Tibial nerve (tissue), 4 donors: ENCODE measurements around the gene ACE2. TPM values are rescaled to one million over a fixed set of nuclear protein-coding genes. Genes with fewer than 3 reads are reported as not detected.

ENCODE experiments used
- DNase-seq, 2 donors: peaks; one replicate each; pipeline ENCODE4 v3.0.0-alpha.2; 2019; ENCODE audit warnings: low spot score in 2 of 2
- H3K27ac ChIP-seq, 4 donors: fragments of 200-600 bp; sonication (generic) in 3 of 4; one replicate each; pipeline ENCODE4 v1.5.1; 2017 to 2019; ENCODE audit warnings: mild to moderate bottlenecking in 1 of 4
- H3K27me3 ChIP-seq, 2 donors: fragments of 200-600 bp; sonication (generic) in 1 of 2; one replicate each; pipeline versions ENCODE4 v1.5.1 to v1.6.0; 2017 to 2019
- H3K36me3 ChIP-seq, 3 donors: fragments of 200-600 bp; sonication (generic); one replicate each; pipeline ENCODE4 v1.5.1; 2018 to 2019
- H3K4me1 ChIP-seq, 4 donors: fragments of 200-600 bp; sonication (generic) in 3 of 4; one replicate each; pipeline ENCODE4 v1.5.1; 2017 to 2019
- H3K4me3 ChIP-seq, 4 donors: fragments of 200-600 bp; sonication (generic) in 3 of 4; one replicate each; pipeline ENCODE4 v1.5.1; 2017 to 2019; ENCODE audit warnings: mild to moderate bottlenecking in 1 of 4, moderate library complexity in 1 of 4
- H3K9me3 ChIP-seq, 4 donors: fragments of 200-600 bp; sonication (generic) in 3 of 4; one replicate each; pipeline ENCODE4 v1.5.1; 2017 to 2019
- EP300 ChIP-seq, 2 donors: sonication (generic); formaldehyde crosslinking; IDR thresholded peaks; one replicate each; pipeline ENCODE4 v1.6.1; 2017; ENCODE audit warnings: antibody characterized with exemption in 2 of 2, mild to moderate bottlenecking in 1 of 2
- POLR2A ChIP-seq, 2 donors: fragments of 450-650 bp; IDR thresholded peaks; one replicate each; pipeline ENCODE4 v1.6.1; 2017; ENCODE audit warnings: antibody characterized with exemption in 2 of 2, mild to moderate bottlenecking in 2 of 2, moderate library complexity in 2 of 2
- WGBS, 2 donors: methylation state at CpG; one replicate each; pipeline ENCODE4 v1.1.5; 2018; 5-methylcytosine and 5-hydroxymethylcytosine counted together
- total RNA-seq, 4 donors: library from RNA; depleted of rRNA; stranded (reverse); fragments of >200 nt; gene quantifications; one replicate each; pipeline ENCODE4 v1.1.0, GENCODE V29; 2016
- TF ChIP-seq, protein P1 (sequence below), 5 experiments: fragments of 200-600 bp in 3 of 5; fragments of 450-650 bp in 2 of 5; sonication (generic) in 3 of 5; IDR thresholded peaks; one replicate each; pipeline ENCODE4 v1.5.1; 2016 to 2019; ENCODE audit warnings: antibody characterized with exemption in 5 of 5, mild to moderate bottlenecking in 3 of 5, moderate library complexity in 2 of 5

The ACE2 gene
- total RNA-seq, 4 donors from 2014 or later, result 0.30 to 1.1 (median 0.92) TPM

DNA sequence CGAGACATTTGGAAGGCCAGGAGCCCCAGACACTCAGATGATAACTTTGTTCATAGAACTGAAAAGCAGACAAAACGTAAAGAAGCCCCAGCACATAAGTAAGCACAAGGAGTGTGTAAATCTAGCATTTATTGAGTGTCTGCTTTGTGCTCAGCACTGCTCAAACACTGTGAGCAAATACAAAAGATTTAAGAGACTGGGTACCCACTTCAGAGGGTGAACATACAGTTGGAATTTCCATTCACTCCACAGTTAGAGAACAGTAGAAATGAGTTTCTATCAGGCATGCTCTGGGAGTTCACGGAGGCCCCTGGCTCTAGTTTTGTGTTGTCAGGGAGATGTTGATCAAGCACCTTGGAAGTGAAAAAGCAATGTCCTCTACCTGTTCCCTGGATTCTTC, 39.8 kb downstream of the ACE2 start:
- no peaks in the 10 kb centered on the region for H3K36me3 ChIP-seq
- TF ChIP-seq, protein P1, sequence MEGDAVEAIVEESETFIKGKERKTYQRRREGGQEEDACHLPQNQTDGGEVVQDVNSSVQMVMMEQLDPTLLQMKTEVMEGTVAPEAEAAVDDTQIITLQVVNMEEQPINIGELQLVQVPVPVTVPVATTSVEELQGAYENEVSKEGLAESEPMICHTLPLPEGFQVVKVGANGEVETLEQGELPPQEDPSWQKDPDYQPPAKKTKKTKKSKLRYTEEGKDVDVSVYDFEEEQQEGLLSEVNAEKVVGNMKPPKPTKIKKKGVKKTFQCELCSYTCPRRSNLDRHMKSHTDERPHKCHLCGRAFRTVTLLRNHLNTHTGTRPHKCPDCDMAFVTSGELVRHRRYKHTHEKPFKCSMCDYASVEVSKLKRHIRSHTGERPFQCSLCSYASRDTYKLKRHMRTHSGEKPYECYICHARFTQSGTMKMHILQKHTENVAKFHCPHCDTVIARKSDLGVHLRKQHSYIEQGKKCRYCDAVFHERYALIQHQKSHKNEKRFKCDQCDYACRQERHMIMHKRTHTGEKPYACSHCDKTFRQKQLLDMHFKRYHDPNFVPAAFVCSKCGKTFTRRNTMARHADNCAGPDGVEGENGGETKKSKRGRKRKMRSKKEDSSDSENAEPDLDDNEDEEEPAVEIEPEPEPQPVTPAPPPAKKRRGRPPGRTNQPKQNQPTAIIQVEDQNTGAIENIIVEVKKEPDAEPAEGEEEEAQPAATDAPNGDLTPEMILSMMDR (IDR thresholded peaks at IDR 0.05), result no peak
- TF ChIP-seq EP300 (IDR thresholded peaks at IDR 0.05) (no peak), POLR2A (IDR thresholded peaks at IDR 0.05) (no peak)
- no peak for DNase-seq
- no peak overlapping the region for H3K4me3 ChIP-seq
- WGBS, 2 donors, result 76 to 91% methylated on average over 3 of the region's 3 CpGs
- H3K27ac ChIP-seq, result no peak overlapping the region
- no peaks in the 10 kb centered on the region for H3K9me3 ChIP-seq
- peaks cover 0 to 10% of the 10 kb centered on the region in 2 donors for H3K27me3 ChIP-seq
- no peaks in the 10 kb centered on the region for H3K4me1 ChIP-seq

DNA sequence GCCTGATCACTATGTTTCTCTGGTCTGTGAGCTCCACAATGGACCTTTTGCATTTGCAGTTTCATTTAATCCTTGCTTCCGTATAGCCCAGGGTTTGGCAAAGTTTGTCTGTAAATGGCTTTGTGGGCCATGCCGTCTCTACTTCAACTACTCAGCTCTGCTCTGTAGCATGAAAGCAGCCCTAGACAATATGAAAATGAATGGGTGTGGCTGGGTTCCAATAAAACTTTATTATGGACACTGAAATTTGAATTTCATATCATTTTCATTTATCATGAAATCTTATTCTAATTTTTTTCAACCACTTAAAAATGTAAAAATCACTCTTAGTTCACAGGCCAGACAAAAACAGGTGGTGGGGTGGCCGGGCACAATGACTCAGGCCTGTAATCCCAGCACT, 41.5 kb downstream of the ACE2 start:
- no peaks in the 10 kb centered on the region for H3K36me3 ChIP-seq
- peaks cover 0 to 11% of the 10 kb centered on the region in 2 donors for H3K27me3 ChIP-seq
- no peaks in the 10 kb centered on the region for H3K9me3 ChIP-seq
- WGBS, 2 donors, result 78 to 94% methylated on average over 3 of the region's 3 CpGs
- DNase-seq, result no peak
- H3K4me1 ChIP-seq, result no peaks in the 10 kb centered on the region
- H3K4me3 ChIP-seq, result no peak overlapping the region
- TF ChIP-seq POLR2A (IDR thresholded peaks at IDR 0.05) (no peak), EP300 (IDR thresholded peaks at IDR 0.05) (no peak)
- TF ChIP-seq, protein P1 (IDR thresholded peaks at IDR 0.05), result no peak
- H3K27ac ChIP-seq, result no peak overlapping the region

- Histone ChIP-seq H3K27me3 (peaks cover 0 to 6% of the 10 kb centered on the region in 2 donors), H3K9me3 (no peaks in the 10 kb centered on the region), H3K4me3 (no peak overlapping the region), H3K36me3 (no peaks in the 10 kb centered on the region), H3K27ac (no peak overlapping the region), H3K4me1 (no peaks in the 10 kb centered on the region)
- 76 to 86% methylated on average over 6 to 8 of the region's 8 CpGs for WGBS, 2 donors
- TF ChIP-seq POLR2A (IDR thresholded peaks at IDR 0.05) (no peak), EP300 (IDR thresholded peaks at IDR 0.05) (no peak)
- TF ChIP-seq, protein P1 (IDR thresholded peaks at IDR 0.05), result no peak
- DNase-seq, result no peak
Observed at GRCh38 chrX:15549189-15550012, 51.4 kb downstream of the ACE2 start.

- no peaks in the 10 kb centered on the region for H3K4me1 ChIP-seq
Observed at GRCh38 chrX:15547356-15547755, 53.4 kb downstream of the ACE2 start.

GRCh38 chrX:15546745-15547144, 54.0 kb downstream of the ACE2 start:
- peaks cover 0 to 11% of the 10 kb centered on the region in 2 donors for H3K27me3 ChIP-seq
- DNase-seq, result no peak
- no peaks in the 10 kb centered on the region for H3K9me3 ChIP-seq
- H3K4me1 ChIP-seq, result no peaks in the 10 kb centered on the region
- H3K27ac ChIP-seq, result no peak overlapping the region
- no peaks in the 10 kb centered on the region for H3K36me3 ChIP-seq
- WGBS, 2 donors, result 68 to 77% methylated on average over 5 of the region's 5 CpGs
- no peak overlapping the region for H3K4me3 ChIP-seq
- TF ChIP-seq POLR2A (IDR thresholded peaks at IDR 0.05) (no peak), EP300 (IDR thresholded peaks at IDR 0.05) (no peak)
- TF ChIP-seq, protein P1 (IDR thresholded peaks at IDR 0.05), result no peak

More at GRCh38 chrX:15547356-15547755, 53.4 kb downstream of the ACE2 start:
- Histone ChIP-seq H3K36me3 (no peaks in the 10 kb centered on the region), H3K4me3 (no peak overlapping the region), H3K27me3 (peaks cover 0 to 11% of the 10 kb centered on the region in 2 donors), H3K9me3 (no peaks in the 10 kb centered on the region), H3K27ac (no peak overlapping the region)
- TF ChIP-seq, protein P1 (IDR thresholded peaks at IDR 0.05), result no peak
- TF ChIP-seq EP300 (IDR thresholded peaks at IDR 0.05) (no peak), POLR2A (IDR thresholded peaks at IDR 0.05) (no peak)
- DNase-seq, result no peak
- 83 to 87% methylated on average over 2 of the region's 2 CpGs for WGBS, 2 donors
